CD14-positive monocyte (primary cell): ENCODE measurements around the gene PTPN20. TPM values are rescaled to one million over a fixed set of nuclear protein-coding genes. Genes with fewer than 3 reads are reported as not detected.

Experiments used
- DNase-seq, 3 donors: peaks; one replicate each; pipeline ENCODE4 v3.0.0-alpha.2; 2011 to 2022
- H2AFZ ChIP-seq: 2 replicates; pipeline ENCODE4 v1.6.0; 2012; ENCODE audit warnings: mild to moderate bottlenecking, low read depth, low read length, inconsistent platforms; ENCODE audit not compliant: insufficient read depth, poor library complexity, severe bottlenecking
- H3K27ac ChIP-seq, 2 donors: 1 replicate in 1 of 2; 2 replicates in 1 of 2; pipeline ENCODE4 v1.5.1; 2012 to 2013; ENCODE audit warnings: low read length in 2 of 2, control low read depth in 1 of 2, inconsistent platforms in 1 of 2, low read depth in 1 of 2, mild to moderate bottlenecking in 1 of 2
- H3K27me3 ChIP-seq, 2 donors: one replicate each; pipeline versions ENCODE4 v1.6.0 to v1.6.1; 2011 to 2013; ENCODE audit warnings: low read length in 2 of 2; ENCODE audit not compliant: control insufficient read depth in 2 of 2, insufficient read depth in 2 of 2
- H3K36me3 ChIP-seq, 2 donors: replicated peaks in 1 of 2; 1 replicate in 1 of 2; 2 replicates in 1 of 2; pipeline versions ENCODE4 v1.5.1 to v1.6.1; 2012 to 2013; ENCODE audit warnings: low read length in 2 of 2, control low read depth in 1 of 2, inconsistent platforms in 1 of 2, mild to moderate bottlenecking in 1 of 2; ENCODE audit not compliant: insufficient read depth in 2 of 2, control insufficient read depth in 1 of 2
- H3K4me1 ChIP-seq, 2 donors: 1 replicate in 1 of 2; 2 replicates in 1 of 2; pipeline versions ENCODE4 v1.5.1 to v1.6.1; 2012 to 2013; ENCODE audit warnings: low read length in 2 of 2, control low read depth in 1 of 2, inconsistent platforms in 1 of 2, mild to moderate bottlenecking in 1 of 2, moderate library complexity in 1 of 2; ENCODE audit not compliant: insufficient read depth in 2 of 2, control insufficient read depth in 1 of 2
- H3K4me2 ChIP-seq: replicated peaks from 2 replicates; pipeline ENCODE3; 2012; ENCODE audit warnings: low read length, moderate library complexity, mild to moderate bottlenecking; ENCODE audit not compliant: poor library complexity, severe bottlenecking; ENCODE audit errors: extremely low read depth
- H3K4me3 ChIP-seq, 3 experiments: fragments of 200-600 bp in 1 of 3; sonication (generic) in 1 of 3; replicated peaks in 1 of 3; 1 replicate in 2 of 3; 2 replicates in 1 of 3; pipeline ENCODE4 v1.5.1; 2011 to 2013; ENCODE audit warnings: low read length in 3 of 3, mild to moderate bottlenecking in 3 of 3, control low read depth in 2 of 3, low read depth in 2 of 3, inconsistent platforms in 1 of 3, moderate library complexity in 1 of 3
- H3K79me2 ChIP-seq: 2 replicates; pipeline ENCODE4 v1.6.0; 2012; ENCODE audit warnings: mild to moderate bottlenecking, control low read depth, inconsistent platforms, low read length, moderate library complexity; ENCODE audit not compliant: insufficient read depth
- H3K9ac ChIP-seq: 2 replicates; pipeline ENCODE4 v1.6.0; 2017; ENCODE audit warnings: low read length, mild to moderate bottlenecking; ENCODE audit not compliant: insufficient read depth, poor library complexity, severe bottlenecking
- H3K9me3 ChIP-seq, 2 donors: replicated peaks in 1 of 2; 1 replicate in 1 of 2; 2 replicates in 1 of 2; pipeline versions ENCODE4 v1.5.1 to v1.6.1; 2012 to 2013; ENCODE audit warnings: low read length in 2 of 2, control low read depth in 1 of 2; ENCODE audit not compliant: control insufficient read depth in 1 of 2, insufficient read depth in 1 of 2
- H4K20me1 ChIP-seq: 2 replicates; pipeline ENCODE4 v1.6.0; 2012; ENCODE audit warnings: mild to moderate bottlenecking, low read length, control low read depth, moderate library complexity; ENCODE audit not compliant: insufficient read depth
- H3K27ac Mint-ChIP-seq, 7 donors: one replicate each; pipeline ENCODE4 v1.8.0; 2020; ENCODE audit warnings: mild to moderate bottlenecking in 7 of 7, mixed read lengths in 7 of 7, moderate library complexity in 6 of 7, inconsistent platforms in 2 of 7
- H3K27me3 Mint-ChIP-seq, 3 donors: one replicate each; pipeline ENCODE4 v1.8.0; 2021 to 2022; ENCODE audit warnings: low read depth in 3 of 3, mild to moderate bottlenecking in 3 of 3, mixed read lengths in 3 of 3, moderate library complexity in 3 of 3, inconsistent platforms in 1 of 3
- H3K36me3 Mint-ChIP-seq, 2 donors: one replicate each; pipeline ENCODE4 v1.8.0; 2020; ENCODE audit warnings: mixed read lengths in 2 of 2, inconsistent platforms in 1 of 2, mild to moderate bottlenecking in 1 of 2
- H3K4me1 Mint-ChIP-seq: one replicate; pipeline ENCODE4 v1.8.0; 2020; ENCODE audit warnings: mild to moderate bottlenecking, mixed read lengths
- H3K4me3 Mint-ChIP-seq, 2 donors: one replicate each; pipeline ENCODE4 v1.8.0; 2020; ENCODE audit warnings: mild to moderate bottlenecking in 2 of 2, mixed read lengths in 2 of 2, moderate library complexity in 1 of 2
- H3K9me3 Mint-ChIP-seq, 7 donors: one replicate each; pipeline ENCODE4 v1.8.0; 2020 to 2022; ENCODE audit warnings: mixed read lengths in 7 of 7, mild to moderate bottlenecking in 6 of 7, moderate library complexity in 6 of 7, inconsistent platforms in 2 of 7
- WGBS: methylation state at CpG from one replicate; pipeline ENCODE4 v1.1.5; 2013; ENCODE audit warnings: missing lambda C conversion rate; ENCODE audit not compliant: insufficient coverage; 5-methylcytosine and 5-hydroxymethylcytosine counted together
- intact Hi-C, 2 donors: fragments of 100-400 bp; cut with micrococcal nuclease; formaldehyde crosslinking; loops; one replicate each; pipeline versions ENCODE4 v1.15.0 to v1.15.1; 2023
- polyA plus RNA-seq, 3 donors: library from polyadenylated mRNA; depleted of rRNA in 1 of 3; unstranded in 2 of 3; stranded (reverse) in 1 of 3; fragments of 300-500 nt in 2 of 3; fragments of >200 nt in 1 of 3; fragmentation: Illumina TruSeq in 2 of 3; gene quantifications; 1 replicate in 2 of 3; 2 replicates in 1 of 3; pipeline ENCODE4 v1.2.3, GENCODE V29; 2012 to 2021
- TF ChIP-seq, protein P1 (sequence below): fragments of 200-600 bp; IDR thresholded peaks from one replicate; pipeline ENCODE4 v1.8.0; 2022; ENCODE audit warnings: antibody characterized with exemption, mild to moderate bottlenecking

PTPN20 gene
- polyA plus RNA-seq, 3 donors = 0.04 TPM; not detected in 2

- Histone ChIP-seq H3K36me3 (no peaks in the 10 kb centered on the region), H3K4me3 (no peak overlapping the region), H3K9ac (no peak overlapping the region), H3K27me3 (no peaks in the 10 kb centered on the region), H3K4me1 (no peaks in the 10 kb centered on the region), H3K4me2 (no peak overlapping the region), H3K9me3 (no peaks in the 10 kb centered on the region), H2AFZ (no peak overlapping the region), H3K27ac (no peak overlapping the region), H3K79me2 (no peaks in the 10 kb centered on the region), H4K20me1 (no peaks in the 10 kb centered on the region)
- no peak overlapping the region for H3K4me3 Mint-ChIP-seq
- intact Hi-C loops = no loop called here
- peak overlapping the region in 1 of 7 donors; percentile 72 for H3K27ac Mint-ChIP-seq
- TF ChIP-seq, protein P1, sequence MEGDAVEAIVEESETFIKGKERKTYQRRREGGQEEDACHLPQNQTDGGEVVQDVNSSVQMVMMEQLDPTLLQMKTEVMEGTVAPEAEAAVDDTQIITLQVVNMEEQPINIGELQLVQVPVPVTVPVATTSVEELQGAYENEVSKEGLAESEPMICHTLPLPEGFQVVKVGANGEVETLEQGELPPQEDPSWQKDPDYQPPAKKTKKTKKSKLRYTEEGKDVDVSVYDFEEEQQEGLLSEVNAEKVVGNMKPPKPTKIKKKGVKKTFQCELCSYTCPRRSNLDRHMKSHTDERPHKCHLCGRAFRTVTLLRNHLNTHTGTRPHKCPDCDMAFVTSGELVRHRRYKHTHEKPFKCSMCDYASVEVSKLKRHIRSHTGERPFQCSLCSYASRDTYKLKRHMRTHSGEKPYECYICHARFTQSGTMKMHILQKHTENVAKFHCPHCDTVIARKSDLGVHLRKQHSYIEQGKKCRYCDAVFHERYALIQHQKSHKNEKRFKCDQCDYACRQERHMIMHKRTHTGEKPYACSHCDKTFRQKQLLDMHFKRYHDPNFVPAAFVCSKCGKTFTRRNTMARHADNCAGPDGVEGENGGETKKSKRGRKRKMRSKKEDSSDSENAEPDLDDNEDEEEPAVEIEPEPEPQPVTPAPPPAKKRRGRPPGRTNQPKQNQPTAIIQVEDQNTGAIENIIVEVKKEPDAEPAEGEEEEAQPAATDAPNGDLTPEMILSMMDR = no peak
- peaks cover 0 to 2% (median 2%) of the 10 kb centered on the region in 3 donors for H3K27me3 Mint-ChIP-seq
- WGBS = 93% methylated on average over 9 of the region's 13 CpGs
- H3K4me1 Mint-ChIP-seq = no peaks in the 10 kb centered on the region
- DNase-seq = no peak
- H3K36me3 Mint-ChIP-seq = no peaks in the 10 kb centered on the region
- peaks cover 0 to 2% (median 0%) of the 10 kb centered on the region in 7 donors for H3K9me3 Mint-ChIP-seq
Observed at GRCh38 chr10:47029181-47030009, 118.2 kb downstream of the PTPN20 start.

DNA sequence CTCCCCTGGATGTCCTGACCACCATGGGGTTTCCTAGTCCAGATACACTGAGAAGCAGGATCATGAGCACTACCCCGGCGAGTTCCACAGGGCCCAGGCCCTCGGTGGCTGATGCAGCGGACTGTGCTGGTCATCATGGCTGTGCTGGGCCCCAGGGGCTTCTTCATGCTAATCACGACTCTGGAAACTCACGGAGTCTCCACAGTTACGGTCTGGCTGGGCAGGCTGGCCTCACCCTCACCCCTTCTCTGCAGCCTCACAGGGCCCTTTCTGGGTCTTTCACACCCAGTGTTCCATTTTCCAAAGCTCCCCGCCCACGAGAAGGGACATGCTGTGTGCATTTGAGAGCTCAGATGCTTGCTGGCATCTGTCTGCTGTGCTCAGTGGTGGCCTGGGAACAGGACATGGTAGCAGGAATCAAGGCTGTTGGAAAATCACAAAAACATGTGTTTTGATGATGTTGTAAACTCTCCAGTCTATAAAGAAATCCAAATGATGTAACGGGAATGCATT lies 119.0 kb downstream of the PTPN20 start:
- H3K9me3 ChIP-seq = no peaks in the 10 kb centered on the region
- Mint-ChIP-seq H3K4me1 (no peaks in the 10 kb centered on the region), H3K27me3 (peaks cover 1 to 3% (median 2%) of the 10 kb centered on the region in 3 donors), H3K36me3 (no peaks in the 10 kb centered on the region), H3K9me3 (peaks cover 0 to 2% (median 0%) of the 10 kb centered on the region in 7 donors), H3K27ac (no peak overlapping the region), H3K4me3 (no peak overlapping the region)
- no peaks in the 10 kb centered on the region for H3K4me1 ChIP-seq
- H3K27ac ChIP-seq = no peak overlapping the region
- H3K36me3 ChIP-seq = no peaks in the 10 kb centered on the region
- H3K27me3 ChIP-seq = no peaks in the 10 kb centered on the region
- no peaks in the 10 kb centered on the region for H3K79me2 ChIP-seq
- H4K20me1 ChIP-seq = no peaks in the 10 kb centered on the region
- no peak overlapping the region for H3K9ac ChIP-seq
- TF ChIP-seq, protein P1 = no peak
- no peak overlapping the region for H3K4me3 ChIP-seq
- H2AFZ ChIP-seq = no peak overlapping the region
- intact Hi-C loops = no loop called here
- DNase-seq = no peak
- H3K4me2 ChIP-seq = no peak overlapping the region
- WGBS = 97% methylated on average over 9 of the region's 10 CpGs
